OCI-LY1 (cell line): ENCODE results near the gene ACTG1.
A peak's percentile ranks its signal among the peaks of the same experiment; 100 is the strongest.

Experiments used
- H2AFZ ChIP-seq: fragments of 200-600 bp; sonication (generic), shearing (Covaris generic); 2 replicates; pipeline ENCODE4 v1.6.0; 2014; ENCODE audit warnings: antibody characterized with exemption, mild to moderate bottlenecking, low read length
- H3F3A ChIP-seq: fragments of 200-600 bp; sonication (generic), shearing (Covaris generic); 2 replicates; pipeline ENCODE4 v1.6.0; 2014; ENCODE audit warnings: mild to moderate bottlenecking, antibody characterized with exemption, low read length, moderate library complexity; ENCODE audit not compliant: insufficient read depth
- H3K27ac ChIP-seq: fragments of 200-600 bp; sonication (generic); 2 replicates; pipeline ENCODE4 v1.5.1; 2014; ENCODE audit warnings: low read length, mixed run types, mild to moderate bottlenecking, low read depth; ENCODE audit not compliant: poor library complexity, severe bottlenecking
- H3K27me3 ChIP-seq: fragments of 200-600 bp; sonication (generic); 2 replicates; pipeline ENCODE4 v1.6.0; 2014; ENCODE audit warnings: antibody characterized with exemption, mild to moderate bottlenecking, low read length, moderate library complexity; ENCODE audit not compliant: insufficient read depth
- H3K36me3 ChIP-seq: fragments of 200-600 bp; sonication (generic); 2 replicates; pipeline ENCODE4 v1.6.1; 2014; ENCODE audit warnings: mild to moderate bottlenecking, antibody characterized with exemption, low read length, moderate library complexity, mixed read lengths; ENCODE audit not compliant: insufficient read depth
- H3K4me1 ChIP-seq: fragments of 200-600 bp; sonication (generic); 2 replicates; pipeline ENCODE4 v1.5.1; 2014; ENCODE audit warnings: mild to moderate bottlenecking, low read length, moderate library complexity; ENCODE audit not compliant: insufficient read depth, severe bottlenecking
- H3K4me2 ChIP-seq: fragments of 200-600 bp; sonication (generic), shearing (Covaris generic); 2 replicates; pipeline ENCODE4 v1.6.1; 2014; ENCODE audit warnings: low read length
- H3K4me3 ChIP-seq: fragments of 200-600 bp; sonication (generic); 2 replicates; pipeline ENCODE4 v1.5.1; 2014; ENCODE audit warnings: low read length, low read depth, mild to moderate bottlenecking, mixed read lengths; ENCODE audit not compliant: poor library complexity, severe bottlenecking
- H3K79me2 ChIP-seq: fragments of 200-600 bp; shearing (Covaris generic); 2 replicates; pipeline ENCODE4 v1.6.1; 2016; ENCODE audit warnings: mixed run types, low read length, mixed read lengths; ENCODE audit not compliant: insufficient read depth
- H3K9ac ChIP-seq: fragments of 200-600 bp; sonication (generic), shearing (Covaris generic); 2 replicates; pipeline ENCODE4 v1.6.1; 2014; ENCODE audit warnings: mild to moderate bottlenecking, low read length, mixed read lengths
- H3K9me2 ChIP-seq: fragments of 200-600 bp; sonication (generic), shearing (Covaris generic); 2 replicates; pipeline ENCODE4 v1.6.1; 2014; ENCODE audit warnings: low read depth, mild to moderate bottlenecking, low read length, mixed read lengths
- H3K9me3 ChIP-seq: fragments of 200-600 bp; shearing (Covaris generic); 2 replicates; pipeline ENCODE4 v1.6.1; 2014; ENCODE audit warnings: low read length, mixed read lengths
- H4K20me1 ChIP-seq: fragments of 200-600 bp; sonication (generic), shearing (Covaris generic); 2 replicates; pipeline ENCODE4 v1.6.0; 2016; ENCODE audit warnings: mild to moderate bottlenecking, low read length; ENCODE audit not compliant: insufficient read depth
- EZH2 ChIP-seq: fragments of 200-600 bp; sonication (generic), shearing (Covaris generic); IDR thresholded peaks from 2 replicates; pipeline ENCODE4 v1.8.0; 2017; ENCODE audit warnings: borderline replicate concordance, mixed run types, mild to moderate bottlenecking, antibody characterized with exemption, low read length, moderate library complexity, mixed read lengths
- TF ChIP-seq, protein P1 (sequence below): fragments of 200-600 bp; sonication (generic), shearing (Covaris generic); IDR thresholded peaks from 2 replicates; pipeline ENCODE4 v1.5.1; 2017; ENCODE audit warnings: mild to moderate bottlenecking, antibody characterized with exemption, low read length, moderate library complexity, mixed read lengths

Gene ACTG1

DNA sequence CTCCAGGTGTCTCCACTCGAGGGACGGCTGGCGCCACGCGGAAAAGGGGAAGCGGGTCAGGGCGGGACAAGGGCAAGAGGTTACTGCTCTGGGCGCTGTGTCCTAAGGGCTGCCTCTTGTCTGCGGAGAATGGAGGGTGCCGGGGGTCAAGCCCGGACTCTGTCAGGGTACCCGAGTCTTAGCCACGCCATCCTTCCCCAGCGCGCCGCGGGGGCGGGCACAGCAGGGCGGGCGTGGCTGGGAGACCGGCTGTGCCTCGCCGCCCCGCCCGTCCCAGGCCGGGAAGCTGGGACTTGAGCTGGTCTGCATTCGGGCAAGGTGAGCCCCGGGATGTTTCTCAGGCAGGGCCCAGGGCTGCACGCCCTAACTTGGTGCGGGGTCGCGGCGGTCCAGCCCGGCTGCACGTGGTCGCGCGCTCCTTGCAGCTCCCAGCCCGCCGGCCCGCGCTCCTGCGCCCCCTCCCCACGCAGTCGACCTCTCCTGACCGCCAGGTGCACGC, 6.2 kb upstream of the ACTG1 start:
- no peaks in the 10 kb centered on the region for H3K36me3 ChIP-seq
- peak overlapping the region; percentile 61; the same call in 1 of the 2 replicates for H3K9ac ChIP-seq
- peak overlapping the region; percentile 96 for H3K4me2 ChIP-seq
- H3K4me3 ChIP-seq = peak overlapping the region; percentile 56
- peaks cover 8% of the 10 kb centered on the region; the same call in 1 of the 2 replicates for H3F3A ChIP-seq
- TF ChIP-seq EZH2 = no peak
- TF ChIP-seq, protein P1, sequence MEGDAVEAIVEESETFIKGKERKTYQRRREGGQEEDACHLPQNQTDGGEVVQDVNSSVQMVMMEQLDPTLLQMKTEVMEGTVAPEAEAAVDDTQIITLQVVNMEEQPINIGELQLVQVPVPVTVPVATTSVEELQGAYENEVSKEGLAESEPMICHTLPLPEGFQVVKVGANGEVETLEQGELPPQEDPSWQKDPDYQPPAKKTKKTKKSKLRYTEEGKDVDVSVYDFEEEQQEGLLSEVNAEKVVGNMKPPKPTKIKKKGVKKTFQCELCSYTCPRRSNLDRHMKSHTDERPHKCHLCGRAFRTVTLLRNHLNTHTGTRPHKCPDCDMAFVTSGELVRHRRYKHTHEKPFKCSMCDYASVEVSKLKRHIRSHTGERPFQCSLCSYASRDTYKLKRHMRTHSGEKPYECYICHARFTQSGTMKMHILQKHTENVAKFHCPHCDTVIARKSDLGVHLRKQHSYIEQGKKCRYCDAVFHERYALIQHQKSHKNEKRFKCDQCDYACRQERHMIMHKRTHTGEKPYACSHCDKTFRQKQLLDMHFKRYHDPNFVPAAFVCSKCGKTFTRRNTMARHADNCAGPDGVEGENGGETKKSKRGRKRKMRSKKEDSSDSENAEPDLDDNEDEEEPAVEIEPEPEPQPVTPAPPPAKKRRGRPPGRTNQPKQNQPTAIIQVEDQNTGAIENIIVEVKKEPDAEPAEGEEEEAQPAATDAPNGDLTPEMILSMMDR = no peak
- H3K27me3 ChIP-seq = peaks cover 9% of the 10 kb centered on the region; the same call in 1 of the 2 replicates
- H4K20me1 ChIP-seq = no peaks in the 10 kb centered on the region
- no peaks in the 10 kb centered on the region for H3K9me2 ChIP-seq
- H3K4me1 ChIP-seq = peaks cover 57% of the 10 kb centered on the region
- H3K27ac ChIP-seq = peak overlapping the region; percentile 88
- H2AFZ ChIP-seq = no peak overlapping the region
- no peaks in the 10 kb centered on the region for H3K79me2 ChIP-seq
- H3K9me3 ChIP-seq = no peaks in the 10 kb centered on the region

DNA sequence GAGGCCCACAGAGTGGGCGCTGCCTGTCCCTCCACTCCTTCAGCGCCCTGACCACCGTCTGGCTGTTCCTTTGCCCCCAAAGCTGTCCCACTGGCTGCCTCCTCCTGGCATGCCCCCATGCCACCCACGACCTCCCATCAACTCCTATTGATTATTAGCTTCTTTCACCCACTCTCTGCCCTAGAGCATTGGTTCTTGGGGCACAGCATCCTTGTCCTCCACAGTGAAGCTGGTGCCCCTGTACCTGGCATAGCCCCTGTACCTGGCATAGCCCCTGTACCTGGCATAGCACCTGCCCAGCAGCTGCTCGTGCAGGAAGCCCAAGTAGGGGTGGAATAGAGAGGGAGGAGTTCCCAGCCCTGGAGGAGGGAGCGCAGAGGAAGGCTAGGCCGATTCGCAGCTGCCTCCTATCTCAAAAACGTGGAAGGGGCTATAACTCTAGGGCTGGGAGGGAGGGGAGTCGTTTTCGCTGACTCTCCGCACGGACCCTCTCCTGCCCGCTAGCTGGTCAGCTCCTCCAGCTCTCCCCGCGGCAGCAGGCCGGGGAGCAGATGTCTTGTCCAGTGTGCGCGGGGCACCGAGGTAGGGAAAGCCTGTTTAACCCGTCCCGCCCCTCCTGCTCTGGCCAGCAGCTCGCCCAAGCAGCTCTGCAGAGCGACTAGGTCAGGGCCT, 5.7 kb upstream of the ACTG1 start:
- Histone ChIP-seq H3F3A (peaks cover 12% of the 10 kb centered on the region; the same call in 1 of the 2 replicates), H3K9ac (peak overlapping the region; percentile 61; the same call in 1 of the 2 replicates), H3K27ac (peak overlapping the region; percentile 88), H3K4me2 (peak overlapping the region; percentile 96), H3K79me2 (no peaks in the 10 kb centered on the region), H2AFZ (no peak overlapping the region), H3K27me3 (peaks cover 7% of the 10 kb centered on the region; the same call in 1 of the 2 replicates), H3K4me1 (peaks cover 63% of the 10 kb centered on the region), H3K36me3 (no peaks in the 10 kb centered on the region), H4K20me1 (no peaks in the 10 kb centered on the region), H3K9me3 (no peaks in the 10 kb centered on the region), H3K9me2 (no peaks in the 10 kb centered on the region), H3K4me3 (peak overlapping the region; percentile 56)
- TF ChIP-seq, protein P1 = no peak
- no peak for TF ChIP-seq EZH2

DNA sequence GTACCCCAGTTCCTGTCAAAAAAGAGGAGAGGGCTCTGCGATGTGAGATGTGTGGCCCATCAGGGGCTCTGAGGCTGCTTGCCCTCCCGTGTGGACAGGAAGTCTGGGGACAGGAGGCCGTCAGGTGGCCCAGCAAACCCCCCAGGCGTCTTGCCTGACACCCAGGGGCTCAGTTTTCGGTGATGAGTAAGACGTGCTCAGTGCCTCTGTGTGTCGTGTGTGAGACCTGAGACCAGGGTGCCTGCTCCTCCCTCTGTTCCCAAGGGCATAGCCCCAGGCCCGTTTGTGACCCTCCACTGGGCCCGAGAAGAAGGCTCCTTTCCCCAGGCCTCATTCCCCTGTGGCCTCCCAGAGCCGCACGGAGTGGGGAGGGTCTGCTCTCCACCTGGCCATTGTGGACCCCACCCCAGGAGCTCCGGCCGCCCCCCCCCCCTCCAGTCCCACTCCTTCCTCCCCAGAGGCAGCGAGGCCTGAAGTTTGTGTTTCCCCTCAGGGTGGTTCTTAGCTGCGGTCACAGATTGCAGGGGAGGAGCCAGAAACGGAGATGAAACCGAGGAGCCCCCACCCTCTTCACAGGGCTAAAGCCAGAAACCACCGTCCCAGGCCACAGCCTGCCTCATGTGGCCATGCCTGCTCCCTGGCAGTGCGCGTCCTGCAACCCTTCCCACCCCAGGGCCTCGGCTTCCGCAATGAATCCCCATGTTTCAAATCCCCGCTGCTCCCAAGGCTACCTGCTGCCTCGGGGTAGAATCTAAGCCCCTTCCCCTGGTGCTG, 4.9 kb upstream of the ACTG1 start:
- H3K4me1 ChIP-seq = peaks cover 65% of the 10 kb centered on the region
- H3K4me3 ChIP-seq = peak overlapping the region; percentile 67
- H2AFZ ChIP-seq = no peak overlapping the region
- TF ChIP-seq, protein P1 = peak; percentile 15; the same call in 1 of the 2 replicates
- TF ChIP-seq EZH2 = no peak
- H3K27ac ChIP-seq = peak overlapping the region; percentile 88
- H3K9me2 ChIP-seq = no peaks in the 10 kb centered on the region
- peaks cover 13% of the 10 kb centered on the region; the same call in 1 of the 2 replicates for H3F3A ChIP-seq
- H3K27me3 ChIP-seq = peaks cover 3% of the 10 kb centered on the region; the same call in 1 of the 2 replicates
- no peaks in the 10 kb centered on the region for H4K20me1 ChIP-seq
- no peaks in the 10 kb centered on the region for H3K79me2 ChIP-seq
- peaks cover under 1% of the 10 kb centered on the region for H3K36me3 ChIP-seq
- H3K9ac ChIP-seq = peak overlapping the region; percentile 61; the same call in 1 of the 2 replicates
- peak overlapping the region; percentile 96 for H3K4me2 ChIP-seq
- H3K9me3 ChIP-seq = no peaks in the 10 kb centered on the region
